Measurements from ENCODE around the gene NMRK2.

GRCh38 chr19:3964256-3965194, 31.7 kb downstream of the NMRK2 start:
- no peak for TF ChIP-seq TAF1 (IDR thresholded peaks at IDR 0.05; ENCODE audit: low read depth, low read length)
- TF ChIP-seq POLR2A (IDR thresholded peaks at IDR 0.05; ENCODE audit: low read depth, low read length): no peak
- no peak for TF ChIP-seq POLR2AphosphoS5 (IDR thresholded peaks at IDR 0.05; ENCODE audit: low read depth, low read length)

Data from GM12891 (cell line).